COLO668 (cell line): ENCODE measurements around the gene KCNMA1.

Experiments used
- DNase-seq: peaks from one replicate; lab custom pipeline; 2025; ENCODE audit not compliant: unreplicated experiment; lab: John Stamatoyannopoulos, UW

KCNMA1 gene

GRCh38 chr10:76981251-76981650 is 656.4 kb downstream of the KCNMA1 start:
- no peak for DNase-seq

- DNase-seq, result no peak
Measured at GRCh38 chr10:76977901-76978300, 659.7 kb downstream of the KCNMA1 start.

GRCh38 chr10:76977046-76977445 is 660.6 kb downstream of the KCNMA1 start:
- DNase-seq, result no peak

GRCh38 chr10:76976142-76976541 is 661.5 kb downstream of the KCNMA1 start:
- no peak for DNase-seq

- DNase-seq, result no peak
Measured at GRCh38 chr10:76975126-76975525, 662.5 kb downstream of the KCNMA1 start.

GRCh38 chr10:76974017-76974691 is 663.5 kb downstream of the KCNMA1 start:
- DNase-seq, result no peak

- no peak for DNase-seq
Measured at GRCh38 chr10:76973091-76974016, 664.3 kb downstream of the KCNMA1 start.

- DNase-seq, result no peak
Measured at GRCh38 chr10:76972541-76972940, 665.1 kb downstream of the KCNMA1 start.

GRCh38 chr10:76971547-76972170 is 665.9 kb downstream of the KCNMA1 start:
- DNase-seq, result no peak

GRCh38 chr10:76970711-76971519 is 666.7 kb downstream of the KCNMA1 start:
- no peak for DNase-seq

- no peak for DNase-seq
Measured at GRCh38 chr10:76969366-76969948, 668.2 kb downstream of the KCNMA1 start.

- DNase-seq, result no peak
Measured at GRCh38 chr10:76968483-76968882, 669.1 kb downstream of the KCNMA1 start.

GRCh38 chr10:76962851-76963250 is 674.8 kb downstream of the KCNMA1 start:
- no peak for DNase-seq

GRCh38 chr10:76961841-76962240 is 675.8 kb downstream of the KCNMA1 start:
- no peak for DNase-seq

- no peak for DNase-seq
Measured at GRCh38 chr10:76959111-76959510, 678.5 kb downstream of the KCNMA1 start.

GRCh38 chr10:76954838-76955237 is 682.8 kb downstream of the KCNMA1 start:
- no peak for DNase-seq

- no peak for DNase-seq
Measured at GRCh38 chr10:76950354-76950753, 687.3 kb downstream of the KCNMA1 start.

- no peak for DNase-seq
Measured at GRCh38 chr10:76946270-76946669, 691.3 kb downstream of the KCNMA1 start.

GRCh38 chr10:76945166-76945565 is 692.4 kb downstream of the KCNMA1 start:
- DNase-seq, result no peak

GRCh38 chr10:76944640-76945039 is 693.0 kb downstream of the KCNMA1 start:
- no peak for DNase-seq
